ENCODE measurements around the gene POLR3E. TPM values are rescaled to one million over a fixed set of nuclear protein-coding genes. Genes with fewer than 3 reads are reported as not detected.

The POLR3E gene
- total and polyA plus RNA-seq, 11 donors, result 15.2 to 72.6 (median 31.3) TPM

- Histone ChIP-seq H3K27me3 (no peaks in the 10 kb centered on the region), H3K4me3 (no peak overlapping the region), H3K36me3 (peaks cover 0 to 16% (median 7%) of the 10 kb centered on the region in 9 donors), H3K9me3 (no peaks in the 10 kb centered on the region), H3K27ac (peak overlapping the region in 10 of 12 donors; percentile 9 to 91 (median 58)), H3K4me1 (peaks cover 0 to 60% (median 28%) of the 10 kb centered on the region in 12 donors)
- intact Hi-C loops (cut with DNase I), result no loop called here
- DNase-seq (peak in 1 of 5 donors; percentile 32), ATAC-seq (peak in 1 of 4 donors; percentile 66)
- TF ChIP-seq CTCF (IDR thresholded peaks at IDR 0.05) (no peak), POLR2A (IDR thresholded peaks at IDR 0.05) (no peak)
- WGBS, 4 donors, result 48 to 60% (median 53%) methylated on average over 3 of the region's 3 CpGs
These were observed 72.1 kb downstream of the POLR3E start for GRCh38 chr16:22369221-22369811.

- Histone ChIP-seq H3K4me3 (no peak overlapping the region), H3K36me3 (peaks cover 0 to 7% (median 0%) of the 10 kb centered on the region in 9 donors), H3K4me1 (peaks cover 0 to 63% (median 31%) of the 10 kb centered on the region in 12 donors), H3K27me3 (no peaks in the 10 kb centered on the region), H3K27ac (peak overlapping the region in 10 of 12 donors; percentile 7 to 91 (median 60)), H3K9me3 (no peaks in the 10 kb centered on the region)
- 55 to 73% (median 59%) methylated on average over 2 of the region's 2 CpGs for WGBS, 4 donors
- ATAC-seq (no peak), DNase-seq (no peak)
- intact Hi-C loops (cut with DNase I), result loop anchor here in 6 of 10 donors (5.0 to 10.0 kb wide), 5 partner anchors 48 to 178 kb away; no protein-coding TSS in a partner anchor
- no peak for TF ChIP-seq POLR2A (IDR thresholded peaks at IDR 0.05)
- TF ChIP-seq CTCF (IDR thresholded peaks at IDR 0.05), result no peak
These were observed 73.0 kb downstream of the POLR3E start for GRCh38 chr16:22370038-22370820.

- WGBS, 4 donors, result 40 to 50% (median 47%) methylated on average over 14 of the region's 14 CpGs
- DNase-seq (no peak), ATAC-seq (no peak)
- Histone ChIP-seq H3K4me1 (peaks cover 0 to 64% (median 27%) of the 10 kb centered on the region in 12 donors), H3K27me3 (no peaks in the 10 kb centered on the region), H3K4me3 (peak overlapping the region; percentile 64 to 99 (median 90)), H3K36me3 (peaks cover 0 to 4% (median 0%) of the 10 kb centered on the region in 9 donors), H3K9me3 (no peaks in the 10 kb centered on the region), H3K27ac (peak overlapping the region in 7 of 12 donors; percentile 56 to 91 (median 81))
- intact Hi-C loops (cut with DNase I), result loop anchor here in 6 of 10 donors (5.0 to 10.0 kb wide), 5 partner anchors 51 to 181 kb away; no protein-coding TSS in a partner anchor
- TF ChIP-seq POLR2A (IDR thresholded peaks at IDR 0.05), result no peak
- TF ChIP-seq CTCF (IDR thresholded peaks at IDR 0.05), result no peak
These were observed 75.9 kb downstream of the POLR3E start for GRCh38 chr16:22372882-22373661.
